Activated naive CD8-positive, alpha-beta T cell (primary cell): ENCODE measurements around the gene TULP1.
"Not testable (repeated sequence)": the region's sequence is repeated elsewhere in the genome, so short reads cannot be mapped to it uniquely, and the experiment has no call there.

Source experiments
- H3K27ac Mint-ChIP-seq: one replicate; pipeline ENCODE4 v1.8.0; 2021; ENCODE audit warnings: mixed read lengths
- H3K27me3 Mint-ChIP-seq: one replicate; pipeline ENCODE4 v1.8.0; 2021; ENCODE audit warnings: mixed read lengths
- H3K36me3 Mint-ChIP-seq: one replicate; pipeline ENCODE4 v1.8.0; 2021; ENCODE audit warnings: mixed read lengths
- H3K4me1 Mint-ChIP-seq: one replicate; pipeline ENCODE4 v1.8.0; 2021; ENCODE audit warnings: low read depth, mixed read lengths
- H3K4me3 Mint-ChIP-seq: one replicate; pipeline ENCODE4 v1.8.0; 2021; ENCODE audit warnings: mild to moderate bottlenecking, mixed read lengths
- H3K9me3 Mint-ChIP-seq: one replicate; pipeline ENCODE4 v1.8.0; 2021; ENCODE audit warnings: low read depth, mixed read lengths

TULP1 gene

GRCh38 chr6:35534407-35535170 lies 21.9 kb upstream of the TULP1 start:
- Mint-ChIP-seq H3K27ac (no peak overlapping the region), H3K9me3 (no peaks in the 10 kb centered on the region), H3K27me3 (peaks cover 2% of the 10 kb centered on the region), H3K4me3 (no peak overlapping the region), H3K4me1 (peaks cover 9% of the 10 kb centered on the region), H3K36me3 (peaks cover 3% of the 10 kb centered on the region)

- peaks cover 3% of the 10 kb centered on the region for H3K36me3 Mint-ChIP-seq
Measured at GRCh38 chr6:35533981-35534380, 21.3 kb upstream of the TULP1 start.

GRCh38 chr6:35532126-35532525 lies 19.4 kb upstream of the TULP1 start:
- Mint-ChIP-seq H3K4me3 (no peak overlapping the region), H3K27me3 (peaks cover 2% of the 10 kb centered on the region), H3K36me3 (peaks cover 3% of the 10 kb centered on the region), H3K4me1 (peaks cover 9% of the 10 kb centered on the region), H3K27ac (no peak overlapping the region), H3K9me3 (no peaks in the 10 kb centered on the region)

More at GRCh38 chr6:35533981-35534380, 21.3 kb upstream of the TULP1 start:
- peaks cover 9% of the 10 kb centered on the region for H3K4me1 Mint-ChIP-seq
- no peaks in the 10 kb centered on the region for H3K9me3 Mint-ChIP-seq
- H3K27me3 Mint-ChIP-seq = peaks cover 2% of the 10 kb centered on the region
- no peak overlapping the region for H3K4me3 Mint-ChIP-seq
- no peak overlapping the region for H3K27ac Mint-ChIP-seq

- no peak overlapping the region for H3K27ac Mint-ChIP-seq
- H3K4me1 Mint-ChIP-seq = peaks cover 15% of the 10 kb centered on the region
Measured at GRCh38 chr6:35524380-35525020, 11.8 kb upstream of the TULP1 start.

GRCh38 chr6:35522660-35523658 lies 10.3 kb upstream of the TULP1 start:
- H3K4me3 Mint-ChIP-seq = peak overlapping the region; percentile 73
- no peaks in the 10 kb centered on the region for H3K9me3 Mint-ChIP-seq
- no peaks in the 10 kb centered on the region for H3K27me3 Mint-ChIP-seq
- H3K36me3 Mint-ChIP-seq = no peaks in the 10 kb centered on the region
- no peak overlapping the region for H3K27ac Mint-ChIP-seq
- H3K4me1 Mint-ChIP-seq = peaks cover 15% of the 10 kb centered on the region

More at GRCh38 chr6:35524380-35525020, 11.8 kb upstream of the TULP1 start:
- no peaks in the 10 kb centered on the region for H3K36me3 Mint-ChIP-seq
- no peaks in the 10 kb centered on the region for H3K27me3 Mint-ChIP-seq
- H3K9me3 Mint-ChIP-seq = no peaks in the 10 kb centered on the region
- H3K4me3 Mint-ChIP-seq = no peak overlapping the region

- peaks cover 15% of the 10 kb centered on the region for H3K4me1 Mint-ChIP-seq
- no peak overlapping the region for H3K27ac Mint-ChIP-seq
- no peaks in the 10 kb centered on the region for H3K36me3 Mint-ChIP-seq
- H3K4me3 Mint-ChIP-seq = peak overlapping the region; percentile 56
- H3K9me3 Mint-ChIP-seq = no peaks in the 10 kb centered on the region
- no peaks in the 10 kb centered on the region for H3K27me3 Mint-ChIP-seq
Measured at GRCh38 chr6:35522151-35522550, 9.5 kb upstream of the TULP1 start.

GRCh38 chr6:35521235-35521634 lies 8.5 kb upstream of the TULP1 start:
- Mint-ChIP-seq H3K4me3 (no peak overlapping the region), H3K4me1 (peaks cover 15% of the 10 kb centered on the region), H3K9me3 (no peaks in the 10 kb centered on the region), H3K27ac (no peak overlapping the region), H3K36me3 (no peaks in the 10 kb centered on the region), H3K27me3 (no peaks in the 10 kb centered on the region)

GRCh38 chr6:35519313-35520015 lies 6.8 kb upstream of the TULP1 start:
- H3K27me3 Mint-ChIP-seq = no peaks in the 10 kb centered on the region
- H3K4me1 Mint-ChIP-seq = peaks cover 13% of the 10 kb centered on the region
- H3K36me3 Mint-ChIP-seq = no peaks in the 10 kb centered on the region
- no peak overlapping the region for H3K4me3 Mint-ChIP-seq
- no peaks in the 10 kb centered on the region for H3K9me3 Mint-ChIP-seq
- no peak overlapping the region for H3K27ac Mint-ChIP-seq

- Mint-ChIP-seq H3K27ac (no peak overlapping the region), H3K36me3 (no peaks in the 10 kb centered on the region), H3K4me3 (no peak overlapping the region)
Measured at GRCh38 chr6:35518566-35519312, 6.0 kb upstream of the TULP1 start.

GRCh38 chr6:35517978-35518377 lies 5.3 kb upstream of the TULP1 start:
- H3K27me3 Mint-ChIP-seq, H3K27ac Mint-ChIP-seq, H3K36me3 Mint-ChIP-seq, H3K4me1 Mint-ChIP-seq, H3K4me3 Mint-ChIP-seq, H3K9me3 Mint-ChIP-seq: not testable (repeated sequence)

More at GRCh38 chr6:35518566-35519312, 6.0 kb upstream of the TULP1 start:
- Mint-ChIP-seq H3K4me1 (peaks cover 10% of the 10 kb centered on the region), H3K27me3 (no peaks in the 10 kb centered on the region), H3K9me3 (no peaks in the 10 kb centered on the region)

GRCh38 chr6:35516712-35517111 lies 4.0 kb upstream of the TULP1 start:
- Mint-ChIP-seq H3K36me3 (no peaks in the 10 kb centered on the region), H3K9me3 (no peaks in the 10 kb centered on the region), H3K27ac (no peak overlapping the region), H3K27me3 (no peaks in the 10 kb centered on the region), H3K4me3 (no peak overlapping the region), H3K4me1 (no peaks in the 10 kb centered on the region)

GRCh38 chr6:35515939-35516338 lies 3.2 kb upstream of the TULP1 start:
- not testable (repeated sequence) for H3K4me1 Mint-ChIP-seq, H3K4me3 Mint-ChIP-seq, H3K27me3 Mint-ChIP-seq, H3K27ac Mint-ChIP-seq, H3K36me3 Mint-ChIP-seq, H3K9me3 Mint-ChIP-seq

GRCh38 chr6:35514587-35514986 lies 1.9 kb upstream of the TULP1 start:
- Mint-ChIP-seq H3K36me3 (no peaks in the 10 kb centered on the region), H3K9me3 (no peaks in the 10 kb centered on the region), H3K4me1 (peaks cover 3% of the 10 kb centered on the region), H3K4me3 (no peak overlapping the region), H3K27me3 (peaks cover 2% of the 10 kb centered on the region), H3K27ac (no peak overlapping the region)

GRCh38 chr6:35512006-35512405 lies 690 bp downstream of the TULP1 start:
- H3K9me3 Mint-ChIP-seq = no peaks in the 10 kb centered on the region
- H3K36me3 Mint-ChIP-seq = no peaks in the 10 kb centered on the region
- no peak overlapping the region for H3K27ac Mint-ChIP-seq
- H3K27me3 Mint-ChIP-seq = peaks cover 2% of the 10 kb centered on the region
- H3K4me3 Mint-ChIP-seq = no peak overlapping the region
- peaks cover 3% of the 10 kb centered on the region for H3K4me1 Mint-ChIP-seq
